Measurements from ENCODE around the gene MCTP2.

The MCTP2 gene

DNA sequence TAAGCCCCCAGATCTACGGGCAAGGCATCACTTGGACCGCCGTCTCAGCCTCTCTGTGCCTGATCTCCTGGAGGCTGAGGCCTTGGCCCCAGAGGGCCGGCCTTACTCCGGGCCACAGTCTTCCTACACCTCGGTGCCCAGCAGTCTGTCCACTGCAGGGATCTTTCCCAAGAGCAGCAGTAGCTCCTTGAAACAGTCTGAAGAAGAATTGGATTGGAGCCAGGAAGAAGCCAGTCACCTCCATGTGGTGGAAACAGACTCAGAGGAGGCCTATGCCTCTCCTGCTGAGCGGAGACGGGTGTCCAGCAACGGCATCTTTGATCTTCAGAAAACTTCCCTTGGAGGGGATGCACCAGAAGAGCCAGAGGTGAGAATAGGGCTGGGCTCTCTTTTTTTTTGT, 67.0 kb downstream of the MCTP2 start:
- DNase-seq (ENCODE audit: low read depth in 2 of 2): no peak

GRCh38 chr15:94300612-94301011, 69.3 kb downstream of the MCTP2 start:
- no peak for DNase-seq (ENCODE audit: low read depth in 2 of 2)

DNA sequence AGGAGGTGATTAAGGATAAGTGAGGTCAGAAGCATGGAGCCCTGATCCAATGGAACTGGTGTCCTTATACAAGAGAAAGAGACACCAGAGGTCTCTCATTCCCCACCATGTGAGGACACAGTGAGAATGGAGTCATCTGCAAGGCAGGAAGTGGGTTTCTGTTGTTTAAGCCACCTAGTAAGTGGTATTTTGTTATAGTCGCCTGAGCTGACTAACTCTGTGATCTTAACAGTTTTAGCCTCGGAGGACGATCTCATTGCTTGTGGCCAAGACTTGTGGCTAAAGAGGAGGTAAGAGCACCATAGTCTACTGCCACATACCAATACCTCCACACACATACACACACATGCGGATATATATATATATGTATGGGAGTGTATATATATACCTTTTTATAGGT, 73.8 kb downstream of the MCTP2 start:
- no peak for DNase-seq (ENCODE audit: low read depth in 2 of 2)

DNA sequence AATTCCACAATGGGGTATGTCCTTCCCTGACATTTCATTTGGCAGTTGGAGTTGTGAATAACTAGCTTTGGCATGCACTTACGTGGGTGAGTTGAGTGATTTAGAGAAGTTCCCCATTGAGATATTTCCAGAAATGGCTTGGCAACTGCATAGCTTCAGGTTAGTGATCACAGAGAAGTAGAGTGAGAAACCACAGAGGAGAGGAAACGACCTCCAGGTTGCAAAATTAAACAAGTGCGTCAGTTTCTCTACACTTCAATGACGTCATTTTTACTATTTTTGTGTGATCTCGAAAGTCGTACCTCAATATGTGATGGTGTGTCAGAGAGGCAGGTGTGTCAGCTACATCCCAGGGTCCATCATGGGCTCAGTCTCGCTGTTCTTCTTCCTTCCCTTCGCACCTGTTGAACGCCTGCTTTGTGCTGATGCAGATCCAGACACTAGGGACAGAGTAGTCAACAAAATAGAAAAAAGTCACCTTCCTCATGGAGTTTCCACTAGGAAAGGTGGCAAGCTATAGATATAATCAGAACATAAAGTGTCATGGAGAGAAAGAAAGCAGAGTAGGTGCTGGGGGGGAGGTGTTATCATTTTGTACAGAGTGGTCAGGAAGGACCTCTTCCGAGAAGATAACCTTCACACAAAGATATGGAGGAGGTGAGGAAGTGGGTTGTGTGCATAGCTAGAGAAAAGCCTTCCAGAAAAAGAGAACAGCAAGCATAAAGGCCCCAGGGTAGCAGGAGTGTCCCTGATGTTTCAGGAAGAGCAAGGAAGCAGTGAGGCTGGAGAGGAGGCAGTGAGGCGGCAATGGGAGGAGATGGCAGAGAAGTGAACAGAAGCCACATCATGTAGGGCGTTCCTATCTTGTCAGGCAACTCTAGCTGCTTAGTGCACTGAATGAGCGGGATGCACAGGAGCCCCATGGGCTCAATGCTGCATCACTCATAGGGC, 75.6 kb downstream of the MCTP2 start:
- DNase-seq (ENCODE audit: low read depth in 2 of 2): peak; percentile 53 to 54

DNA sequence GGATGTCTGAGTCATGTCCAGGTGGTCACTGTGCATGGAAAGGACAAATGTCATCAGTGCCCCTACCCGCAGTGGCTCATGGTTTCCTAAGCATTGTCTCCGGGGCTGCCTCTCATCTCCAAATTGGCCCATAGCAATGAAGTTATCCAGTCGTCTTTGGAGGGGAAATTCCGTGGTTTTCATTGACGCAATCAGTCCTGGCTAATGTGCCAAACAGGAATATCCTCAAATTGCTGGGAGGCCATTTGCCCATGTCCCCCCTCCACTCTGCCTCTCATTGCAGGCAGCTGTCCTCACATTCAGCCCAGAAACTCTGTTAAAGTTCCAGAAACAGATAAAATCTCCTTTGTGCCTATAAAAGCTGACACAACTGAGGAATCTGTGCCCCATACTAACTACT, 81.6 kb downstream of the MCTP2 start:
- peak; percentile 50 for DNase-seq (ENCODE audit: low read depth in 2 of 2)

- no peak for DNase-seq (ENCODE audit: low read depth in 2 of 2)
Measured at GRCh38 chr15:94314639-94315038, 83.3 kb downstream of the MCTP2 start.

GRCh38 chr15:94317211-94317610, 85.8 kb downstream of the MCTP2 start:
- DNase-seq (ENCODE audit: low read depth in 2 of 2): no peak

GRCh38 chr15:94322141-94322540, 90.8 kb downstream of the MCTP2 start:
- DNase-seq (ENCODE audit: low read depth in 2 of 2): peak; percentile 47 to 51

GRCh38 chr15:94323076-94323475, 91.7 kb downstream of the MCTP2 start:
- DNase-seq (ENCODE audit: low read depth in 2 of 2): no peak

- DNase-seq (ENCODE audit: low read depth in 2 of 2): peak in 1 of 2 experiments; percentile 25
Measured at GRCh38 chr15:94324117-94324826, 92.9 kb downstream of the MCTP2 start.

DNA sequence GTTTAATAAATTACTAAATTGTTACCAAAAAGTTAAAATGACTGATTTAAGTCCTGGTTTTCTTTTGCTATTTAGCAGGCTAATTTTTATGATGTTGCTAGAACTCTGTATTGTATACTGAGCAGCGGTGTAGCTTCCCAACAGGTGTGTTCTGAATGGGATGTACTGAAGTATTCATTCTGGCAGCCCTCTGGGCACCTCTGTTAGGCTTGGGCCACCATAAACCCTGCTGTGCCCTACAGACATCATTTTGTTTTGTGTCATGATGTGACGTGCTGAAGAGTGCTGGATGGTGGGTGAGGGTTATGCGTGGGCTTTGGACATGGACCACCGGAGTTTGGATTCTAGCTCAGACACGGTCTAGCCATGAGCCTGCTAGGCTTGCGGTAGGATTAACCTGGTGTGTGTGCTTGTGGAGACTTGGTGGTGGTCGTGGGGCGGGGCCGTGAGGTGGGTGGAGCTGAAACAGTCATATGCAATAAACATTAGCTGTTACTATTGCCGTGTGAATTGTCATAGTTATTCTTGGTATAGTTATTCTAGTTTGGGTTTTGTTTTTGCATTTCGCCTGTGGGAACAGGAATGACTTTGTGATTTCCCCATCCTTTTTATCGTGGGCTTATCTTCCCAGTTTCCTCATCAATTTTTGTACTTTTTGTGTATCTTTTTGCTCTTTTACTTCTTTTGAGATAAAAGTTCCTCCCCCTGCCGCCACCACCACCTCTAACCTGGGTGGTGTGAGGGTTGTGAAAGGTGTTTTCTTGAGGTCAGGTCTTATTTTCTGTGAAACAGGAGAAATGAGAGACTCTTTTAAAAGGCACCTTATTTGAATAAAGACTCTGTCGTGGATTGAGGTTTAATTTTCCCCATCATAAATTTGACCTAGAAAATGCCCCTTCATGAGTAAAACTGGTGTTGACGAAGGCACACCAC, 93.7 kb downstream of the MCTP2 start:
- no peak for DNase-seq (ENCODE audit: low read depth in 2 of 2)

DNA sequence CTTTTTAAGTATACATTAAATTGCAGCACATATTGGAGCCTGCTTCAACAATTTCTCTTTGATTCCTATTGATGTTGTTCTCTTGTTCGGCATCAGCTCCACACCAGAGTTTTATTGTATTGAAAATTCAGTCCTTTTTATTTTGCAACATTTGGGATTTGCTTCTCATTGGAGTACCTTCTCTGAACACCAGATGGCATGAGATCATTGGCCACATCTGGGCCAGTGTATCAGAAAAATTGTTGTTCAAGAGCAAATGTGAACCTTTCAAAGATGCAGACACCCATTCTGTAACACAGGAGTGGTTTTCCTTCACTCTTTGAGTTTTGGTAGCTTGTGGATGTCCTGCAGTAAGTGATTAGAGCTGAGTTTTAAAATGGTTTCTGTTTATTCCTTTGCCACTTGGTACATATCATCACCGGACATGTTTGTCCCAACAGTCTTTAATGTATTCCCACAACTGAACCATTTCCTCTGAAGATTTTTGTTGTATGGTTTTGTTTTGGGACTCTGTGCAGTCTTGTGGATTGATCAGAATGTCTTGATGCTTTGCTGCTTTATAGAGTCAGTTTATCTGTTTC, 96.1 kb downstream of the MCTP2 start:
- no peak for DNase-seq (ENCODE audit: low read depth in 2 of 2)

GRCh38 chr15:94331731-94332130, 100.4 kb downstream of the MCTP2 start:
- no peak for DNase-seq (ENCODE audit: low read depth in 2 of 2)

DNA sequence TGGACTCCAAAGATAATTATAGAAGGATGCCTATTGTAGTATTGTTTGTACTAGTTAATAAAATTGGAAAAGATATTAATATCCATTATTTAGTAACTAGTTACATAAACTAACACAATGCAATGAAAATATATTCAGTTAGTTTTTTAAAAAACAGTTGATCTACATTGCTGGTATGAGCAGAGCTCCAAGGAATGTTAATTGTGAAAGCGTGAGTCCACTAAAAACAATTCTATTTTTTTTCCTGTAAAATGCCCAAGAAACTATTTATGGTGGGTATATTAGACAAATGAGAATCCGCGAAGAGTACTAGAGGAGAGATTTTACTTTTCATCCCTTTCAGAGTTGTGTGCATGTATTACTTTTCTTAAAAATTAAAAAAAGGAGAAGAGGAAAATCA, 104.3 kb downstream of the MCTP2 start:
- no peak for DNase-seq (ENCODE audit: low read depth in 2 of 2)

- DNase-seq (ENCODE audit: low read depth in 2 of 2): no peak
Measured at GRCh38 chr15:94336817-94337467, 105.6 kb downstream of the MCTP2 start.

DNA sequence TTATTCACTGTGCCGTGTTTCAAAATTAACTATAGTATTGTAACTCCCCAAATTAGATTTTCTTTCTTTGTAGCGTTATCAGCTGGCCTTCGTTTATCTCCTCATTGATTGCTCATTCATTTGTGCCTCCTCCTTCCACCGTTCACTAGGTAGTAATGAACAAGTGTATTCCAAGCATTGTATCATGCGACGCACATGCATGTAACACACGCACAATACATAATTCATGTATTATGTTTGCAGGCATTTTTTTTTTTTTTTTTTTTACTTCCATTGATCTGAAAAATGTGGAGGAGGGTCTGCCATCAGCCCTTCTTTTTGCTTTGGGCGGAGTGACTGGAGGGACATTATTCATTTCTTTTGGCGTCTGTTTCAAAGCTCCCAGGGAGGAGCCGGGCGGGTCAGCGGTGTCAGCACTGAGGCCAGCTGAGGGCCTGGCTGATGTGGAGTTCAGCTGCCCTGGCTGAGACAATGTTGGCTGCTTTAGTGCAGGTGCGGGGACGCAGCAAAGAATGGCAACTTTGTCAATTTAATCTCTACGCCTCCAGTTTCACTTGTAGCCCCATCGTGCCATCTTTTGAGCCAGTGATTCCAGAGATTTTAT, 107.0 kb downstream of the MCTP2 start:
- DNase-seq (ENCODE audit: low read depth in 2 of 2): no peak

DNA sequence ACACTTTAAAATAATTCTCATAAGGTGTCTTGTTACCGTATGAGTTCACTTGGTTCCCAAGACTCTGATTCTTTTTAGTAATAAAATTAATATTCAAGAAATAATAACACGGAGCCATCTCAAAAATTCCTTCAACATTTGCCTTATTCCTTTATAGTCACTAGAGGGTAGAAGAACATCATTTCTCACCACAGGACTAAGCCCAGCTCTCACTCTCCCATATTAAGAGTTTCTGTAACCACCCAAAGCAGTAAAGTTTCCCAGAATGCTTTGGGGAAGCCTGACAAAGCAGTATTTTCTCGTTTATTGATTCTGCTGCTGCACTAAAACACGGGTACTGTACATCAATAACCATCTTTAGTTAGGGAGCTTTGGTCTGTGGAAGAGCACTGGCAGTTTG, 114.9 kb downstream of the MCTP2 start:
- DNase-seq (ENCODE audit: low read depth in 2 of 2): no peak

DNA sequence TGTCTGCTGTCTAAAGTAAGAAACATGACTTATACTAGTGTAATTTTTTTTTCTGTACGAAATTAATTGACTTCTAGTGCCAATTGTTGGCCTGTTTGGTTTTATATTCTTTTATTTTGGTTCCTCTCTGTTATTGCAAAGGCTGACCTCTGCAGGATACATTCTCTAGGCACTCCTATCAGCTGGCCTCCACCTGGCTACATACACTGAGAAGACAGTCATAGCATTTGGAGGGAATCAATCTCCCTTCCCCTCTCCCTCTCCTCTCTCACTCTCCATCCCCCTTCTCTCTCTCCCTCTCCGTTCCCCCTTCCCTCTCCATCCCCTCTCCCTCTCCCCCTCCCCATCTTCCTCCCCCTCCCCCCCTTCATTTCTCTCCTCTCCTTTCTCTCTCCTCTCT, 116.7 kb downstream of the MCTP2 start:
- no peak for DNase-seq (ENCODE audit: low read depth in 2 of 2)

GRCh38 chr15:94351031-94351535, 119.7 kb downstream of the MCTP2 start:
- no peak for DNase-seq (ENCODE audit: low read depth in 2 of 2)
